ENCODE measurements around the gene FAM135A. TPM values are rescaled to one million over a fixed set of nuclear protein-coding genes. Genes with fewer than 3 reads are reported as not detected.
"Not testable (repeated sequence)": the region's sequence is repeated elsewhere in the genome, so short reads cannot be mapped to it uniquely, and the experiment has no call there.

FAM135A gene
- total RNA-seq, 1 experiment from 2014 or later: 13.6 TPM

DNA sequence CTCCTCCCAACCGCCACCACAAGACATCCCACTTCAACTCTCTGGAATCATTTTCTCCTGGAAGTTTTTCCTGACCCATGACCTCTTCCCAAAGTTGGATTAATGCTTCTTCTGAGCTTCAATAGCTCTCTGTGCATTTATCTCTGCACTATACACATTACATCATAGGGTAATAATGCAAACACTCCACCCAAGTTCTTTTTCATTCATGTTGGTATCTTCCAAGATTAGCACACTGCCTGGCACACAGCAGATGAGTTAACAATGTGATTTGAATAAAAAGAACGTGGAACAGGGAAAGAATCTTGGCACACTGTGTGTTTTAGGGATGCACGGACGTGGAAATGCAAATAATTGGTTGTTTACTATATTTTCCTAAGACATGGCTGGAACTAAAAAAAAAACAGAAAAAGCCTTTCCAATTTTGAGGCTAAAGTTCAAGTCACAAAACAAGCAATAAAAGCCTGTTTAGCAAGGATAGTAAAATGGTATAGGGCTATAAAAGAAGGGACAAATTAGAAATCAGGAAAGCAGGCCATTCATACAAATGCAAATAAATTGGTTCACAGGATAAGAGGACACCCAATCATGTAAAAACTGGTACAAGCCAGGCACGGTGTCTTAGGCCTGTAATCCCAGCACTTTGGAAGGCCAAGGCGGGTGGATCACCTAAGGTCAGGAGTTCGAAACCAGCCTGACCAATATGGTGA is 1.6 kb upstream of the FAM135A start:
- 0 out of 2 replicates have a peak, but pooled peaks cover 1% of the 10 kb centered on the region for H3K27me3 ChIP-seq (replicated peaks)
- H3K36me3 ChIP-seq: peaks cover 11% of the 10 kb centered on the region
- H3K27ac ChIP-seq: no peak overlapping the region
- no peak overlapping the region for H3K4me3 ChIP-seq
- H3K4me1 ChIP-seq (replicated peaks): peaks cover 15% of the 10 kb centered on the region
- H3K9me3 ChIP-seq (replicated peaks): no peaks in the 10 kb centered on the region
- DNase-seq (ENCODE audit: low read depth in 1 of 2, low spot score in 2 of 2): no peak

DNA sequence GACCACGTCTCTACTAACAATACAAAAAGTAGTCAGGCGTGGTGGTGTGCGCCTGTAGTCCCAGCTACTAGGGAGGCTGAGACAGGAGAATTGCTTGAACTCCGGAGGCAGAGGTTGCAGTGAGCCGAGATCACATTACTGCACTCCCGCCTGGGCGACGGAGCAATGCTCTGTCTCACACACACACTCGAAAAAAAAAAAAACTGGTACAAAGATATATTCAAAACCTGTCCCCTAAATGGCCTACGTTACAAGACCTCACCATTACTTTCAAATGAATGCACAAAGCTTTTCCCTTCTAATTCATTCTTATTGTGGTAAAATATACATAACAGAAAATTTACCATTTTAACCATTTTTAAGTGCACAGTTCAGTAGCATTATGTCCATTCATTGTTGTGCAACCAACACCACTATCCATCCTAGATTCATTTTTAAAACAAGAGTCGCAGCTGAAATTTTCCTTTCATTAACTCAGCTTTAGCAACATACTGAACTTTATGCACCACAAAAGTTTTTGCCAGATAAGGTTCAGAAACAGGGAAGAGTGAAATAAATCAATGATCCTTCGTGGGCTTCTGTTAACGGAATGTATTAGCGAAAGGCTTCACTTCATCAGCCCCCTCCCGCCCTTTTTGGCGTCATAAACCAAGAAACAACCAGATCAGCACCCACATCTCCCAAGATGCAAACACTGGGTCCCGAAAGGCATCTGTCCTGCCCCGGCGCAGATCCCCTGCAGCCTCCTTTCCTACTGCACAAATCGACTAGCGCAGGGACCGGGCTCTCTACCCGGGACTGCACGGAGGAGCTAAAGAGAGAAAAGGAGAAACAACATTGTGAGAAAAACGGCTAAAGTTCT is 825 bp upstream of the FAM135A start:
- no peak for DNase-seq (ENCODE audit: low read depth in 1 of 2, low spot score in 2 of 2)
- Histone ChIP-seq H3K4me3 (peak overlapping the region; percentile 87), H3K9me3 (replicated peaks) (no peaks in the 10 kb centered on the region), H3K4me1 (replicated peaks) (peaks cover 15% of the 10 kb centered on the region), H3K27me3 (replicated peaks) (no peaks in the 10 kb centered on the region), H3K36me3 (peaks cover 11% of the 10 kb centered on the region), H3K27ac (peak overlapping the region; percentile 56)

- Histone ChIP-seq H3K27ac (no peak overlapping the region), H3K4me1 (replicated peaks) (peaks cover 15% of the 10 kb centered on the region), H3K27me3 (replicated peaks) (no peaks in the 10 kb centered on the region), H3K9me3 (replicated peaks) (no peaks in the 10 kb centered on the region), H3K4me3 (peak overlapping the region; percentile 87), H3K36me3 (peaks cover 11% of the 10 kb centered on the region)
- peak in 1 of 2 experiments; percentile 43 for DNase-seq (ENCODE audit: low read depth in 1 of 2, low spot score in 2 of 2)
Measured at GRCh38 chr6:70413992-70414494, 735 bp downstream of the FAM135A start.

DNA sequence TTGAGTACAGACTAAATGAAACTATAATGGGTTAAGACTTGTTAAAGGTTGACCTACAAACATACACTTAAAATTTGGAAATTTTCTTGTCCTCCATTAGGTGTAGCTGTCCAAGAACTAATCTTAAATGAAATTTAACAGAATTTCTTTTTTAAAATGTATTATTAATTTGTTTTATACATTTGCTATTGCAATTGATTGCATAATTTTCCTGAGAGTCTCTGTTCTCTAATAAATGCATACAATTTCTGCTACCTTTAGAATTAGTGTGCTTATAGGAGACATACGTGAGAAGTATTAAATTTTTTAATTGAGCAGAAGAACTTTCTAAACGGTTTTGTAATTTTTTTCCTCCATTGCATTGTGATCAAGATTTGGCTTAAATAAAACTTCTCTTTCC is 1.5 kb downstream of the FAM135A start:
- Histone ChIP-seq H3K9me3 (replicated peaks) (no peaks in the 10 kb centered on the region), H3K27me3 (replicated peaks) (no peaks in the 10 kb centered on the region), H3K4me1 (replicated peaks) (peaks cover 15% of the 10 kb centered on the region), H3K36me3 (peaks cover 11% of the 10 kb centered on the region), H3K4me3 (no peak overlapping the region), H3K27ac (no peak overlapping the region)
- DNase-seq (ENCODE audit: low read depth in 1 of 2, low spot score in 2 of 2): no peak

DNA sequence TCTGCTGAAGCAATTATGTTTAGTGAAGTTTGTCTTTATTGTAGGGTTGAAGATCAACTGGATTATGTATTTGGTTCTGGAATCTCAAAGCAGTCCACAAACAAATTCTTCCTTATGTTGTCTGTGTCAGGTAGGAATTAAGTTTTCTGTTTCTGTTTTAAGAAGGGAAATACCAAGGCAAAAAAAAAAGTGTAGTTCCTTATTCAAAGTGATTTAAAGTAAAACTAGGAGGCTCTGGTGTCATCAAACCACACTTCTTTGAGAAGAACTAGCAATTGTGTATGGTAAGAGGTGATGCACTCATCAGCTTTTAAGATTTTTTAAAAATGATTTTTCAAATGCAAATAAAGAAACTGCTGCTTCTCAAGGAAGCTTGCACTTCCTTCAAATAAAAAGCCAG is 1.9 kb downstream of the FAM135A start:
- peaks cover 15% of the 10 kb centered on the region for H3K4me1 ChIP-seq (replicated peaks)
- no peak overlapping the region for H3K27ac ChIP-seq
- H3K27me3 ChIP-seq (replicated peaks): no peaks in the 10 kb centered on the region
- DNase-seq (ENCODE audit: low read depth in 1 of 2, low spot score in 2 of 2): no peak
- no peak overlapping the region for H3K4me3 ChIP-seq
- no peaks in the 10 kb centered on the region for H3K9me3 ChIP-seq (replicated peaks)
- H3K36me3 ChIP-seq: peaks cover 11% of the 10 kb centered on the region

- Histone ChIP-seq H3K9me3 (replicated peaks) (no peaks in the 10 kb centered on the region), H3K4me1 (replicated peaks) (peaks cover 15% of the 10 kb centered on the region), H3K27ac (no peak overlapping the region), H3K4me3 (no peak overlapping the region), H3K27me3 (replicated peaks) (no peaks in the 10 kb centered on the region), H3K36me3 (peaks cover 11% of the 10 kb centered on the region)
- DNase-seq (ENCODE audit: low read depth in 1 of 2, low spot score in 2 of 2): no peak
Measured at GRCh38 chr6:70415660-70416059, 2.4 kb downstream of the FAM135A start.

DNA sequence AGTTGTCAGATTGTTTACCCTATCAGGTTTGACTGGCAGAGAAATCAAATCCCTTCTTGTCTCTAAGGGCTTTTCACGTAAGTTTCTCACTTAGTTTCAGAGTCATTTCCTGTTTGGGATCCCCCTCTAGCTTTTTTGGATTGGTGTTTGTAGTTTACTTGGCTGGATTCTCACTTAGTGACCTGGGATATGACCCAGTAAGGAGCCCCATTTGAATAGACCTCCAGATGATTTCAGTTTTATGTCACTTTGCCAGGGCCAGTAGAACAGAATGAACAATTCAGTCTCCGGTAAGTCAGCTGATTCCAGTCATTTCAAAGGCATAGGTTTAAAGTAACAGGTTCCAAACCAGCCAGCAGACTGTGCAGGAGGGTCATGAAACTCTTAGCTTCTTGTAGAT is 8.2 kb downstream of the FAM135A start:
- DNase-seq (ENCODE audit: low read depth in 1 of 2, low spot score in 2 of 2): no peak
- Histone ChIP-seq H3K9me3 (replicated peaks) (no peaks in the 10 kb centered on the region), H3K4me3 (no peak overlapping the region), H3K4me1 (replicated peaks) (no peaks in the 10 kb centered on the region), H3K27ac (no peak overlapping the region), H3K36me3 (peaks cover 4% of the 10 kb centered on the region), H3K27me3 (replicated peaks) (no peaks in the 10 kb centered on the region)

- H3K9me3 ChIP-seq (replicated peaks): no peaks in the 10 kb centered on the region
- H3K27me3 ChIP-seq (replicated peaks): no peaks in the 10 kb centered on the region
- no peak overlapping the region for H3K4me3 ChIP-seq
- no peak for DNase-seq (ENCODE audit: low read depth in 1 of 2, low spot score in 2 of 2)
- peaks cover 7% of the 10 kb centered on the region for H3K36me3 ChIP-seq
- no peaks in the 10 kb centered on the region for H3K4me1 ChIP-seq (replicated peaks)
- no peak overlapping the region for H3K27ac ChIP-seq
Measured at GRCh38 chr6:70423189-70424134, 10.2 kb downstream of the FAM135A start.

DNA sequence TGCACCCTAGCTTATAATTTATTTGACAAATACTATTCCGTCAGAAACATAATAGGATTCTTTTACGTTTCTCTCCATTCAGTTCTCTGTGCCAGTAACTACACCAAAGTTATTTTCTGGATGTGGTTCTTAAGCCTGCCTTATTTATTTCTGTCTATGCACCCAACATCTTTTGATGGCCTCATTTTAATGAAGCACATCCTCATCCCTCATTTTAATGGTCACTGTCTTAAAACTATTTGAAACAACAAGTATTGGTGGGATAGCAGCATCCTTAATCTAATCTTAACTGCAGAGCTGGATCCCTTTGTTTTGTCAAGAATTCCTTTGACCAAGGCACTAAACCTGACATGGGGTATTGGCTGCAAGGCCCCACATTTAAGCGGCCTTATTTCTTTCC is 11.0 kb downstream of the FAM135A start:
- Histone ChIP-seq H3K4me1 (replicated peaks) (no peaks in the 10 kb centered on the region), H3K9me3 (replicated peaks) (no peaks in the 10 kb centered on the region), H3K4me3 (no peak overlapping the region), H3K27ac (no peak overlapping the region), H3K27me3 (replicated peaks) (no peaks in the 10 kb centered on the region), H3K36me3 (peaks cover 7% of the 10 kb centered on the region)
- no peak for DNase-seq (ENCODE audit: low read depth in 1 of 2, low spot score in 2 of 2)

DNA sequence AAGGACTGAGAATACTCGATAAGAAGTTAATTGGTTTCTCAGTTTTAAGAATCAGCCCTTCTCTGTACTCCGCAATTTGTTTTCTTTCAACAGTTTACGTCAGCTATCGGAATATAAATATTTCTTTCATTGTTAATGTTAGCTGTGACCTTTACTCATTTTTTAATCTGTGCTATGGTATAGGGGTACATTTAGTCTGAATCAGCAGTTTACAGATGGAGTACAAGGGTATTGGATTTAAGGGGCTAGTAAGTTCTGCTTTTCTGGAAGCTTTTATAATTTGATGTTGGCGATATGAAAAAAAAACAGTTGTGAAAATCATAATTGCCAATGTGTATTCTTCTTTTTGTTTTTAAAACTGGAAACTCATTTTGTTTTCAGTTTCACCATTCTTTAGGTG is 23.0 kb downstream of the FAM135A start:
- H3K27ac ChIP-seq: no peak overlapping the region
- no peaks in the 10 kb centered on the region for H3K9me3 ChIP-seq (replicated peaks)
- H3K27me3 ChIP-seq (replicated peaks): no peaks in the 10 kb centered on the region
- H3K36me3 ChIP-seq: no peaks in the 10 kb centered on the region; the same call in 1 of the 2 replicates
- no peaks in the 10 kb centered on the region for H3K4me1 ChIP-seq (replicated peaks)
- DNase-seq (ENCODE audit: low read depth in 1 of 2, low spot score in 2 of 2): no peak
- H3K4me3 ChIP-seq: no peak overlapping the region

GRCh38 chr6:70445001-70445400 is 31.7 kb downstream of the FAM135A start:
- Histone ChIP-seq H3K4me3 (no peak overlapping the region), H3K27ac (no peak overlapping the region), H3K27me3 (replicated peaks) (no peaks in the 10 kb centered on the region), H3K9me3 (replicated peaks) (no peaks in the 10 kb centered on the region), H3K36me3 (no peaks in the 10 kb centered on the region), H3K4me1 (replicated peaks) (no peaks in the 10 kb centered on the region)
- no peak for DNase-seq (ENCODE audit: low read depth in 1 of 2, low spot score in 2 of 2)

- H3K4me3 ChIP-seq; H3K4me1 ChIP-seq (replicated peaks): not testable (repeated sequence)
Measured at GRCh38 chr6:70447343-70448070, 34.2 kb downstream of the FAM135A start.

DNA sequence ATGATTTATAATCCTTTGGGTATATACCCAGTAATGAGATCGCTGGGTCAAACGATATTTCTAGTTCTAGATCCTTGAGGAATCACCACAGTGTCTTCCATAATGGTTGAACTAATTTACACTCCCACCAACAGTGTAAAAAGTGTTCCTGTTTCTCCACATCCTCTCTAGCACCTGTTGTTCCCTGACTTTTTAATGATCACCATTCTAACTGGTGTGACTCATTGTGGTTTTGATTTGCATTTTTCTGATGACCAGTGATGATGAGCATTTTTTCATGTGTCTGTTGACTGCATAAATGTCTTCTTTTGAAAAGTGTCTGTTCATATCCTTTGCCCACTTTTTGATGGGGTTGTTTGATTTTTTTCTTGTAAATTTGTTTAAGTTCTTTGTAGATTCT is 40.6 kb downstream of the FAM135A start:
- not testable (repeated sequence) for H3K27me3 ChIP-seq (replicated peaks); H3K9me3 ChIP-seq (replicated peaks); DNase-seq (ENCODE audit: low read depth in 1 of 2, low spot score in 2 of 2); H3K36me3 ChIP-seq; H3K4me1 ChIP-seq (replicated peaks); H3K4me3 ChIP-seq; H3K27ac ChIP-seq

More at GRCh38 chr6:70447343-70448070, 34.2 kb downstream of the FAM135A start:
- H3K9me3 ChIP-seq (replicated peaks); H3K36me3 ChIP-seq; DNase-seq (ENCODE audit: low read depth in 1 of 2, low spot score in 2 of 2); H3K27me3 ChIP-seq (replicated peaks); H3K27ac ChIP-seq: not testable (repeated sequence)

Data from SJSA1 (cell line).